ENCODE results near the gene GTF3C2. TPM values are rescaled to one million over a fixed set of nuclear protein-coding genes. Genes with fewer than 3 reads are reported as not detected.

GTF3C2 gene
- total and polyA plus RNA-seq, 10 of the 15 experiments (the other 5 are each of a cell fraction or from before 2014, with no cell fraction given), result 45.9 to 105 (median 80.3) TPM

GRCh38 chr2:27380626-27381545 is 24.3 kb upstream of the GTF3C2 start, which contains the start of gene ZNF513 (continued):
- TF ChIP-seq REST (IDR thresholded peaks at IDR 0.05; ENCODE audit: low read depth, low read length), result no peak
- TF ChIP-seq GATAD2B (conservative IDR thresholded peaks at IDR 0.05; ENCODE audit: low read depth), result 0 out of 2 replicates have a peak, but pooled peaks have one; percentile 63
- no peak for TF ChIP-seq ESRRA (IDR thresholded peaks at IDR 0.05; ENCODE audit: low read length)
- TF ChIP-seq EGR1 (IDR thresholded peaks at IDR 0.05; ENCODE audit: borderline replicate concordance in 1 of 2, low read depth in 2 of 2, low read length in 2 of 2), result peak; percentile 9 to 25; a peak in 1 of 3 replicates
- TF ChIP-seq MXI1 (IDR thresholded peaks at IDR 0.05; ENCODE audit: low read depth, low read length), result peak; percentile 52; the same call in 1 of the 2 replicates
- TF ChIP-seq JUNB (IDR thresholded peaks at IDR 0.05), result no peak
- TF ChIP-seq SMARCA5 (IDR thresholded peaks at IDR 0.05), result no peak
- 0 out of 2 replicates have a peak, but pooled peaks have one; percentile 52 for TF ChIP-seq RFX5 (IDR thresholded peaks at IDR 0.05; ENCODE audit: low read depth, low read length)
- TF ChIP-seq TARDBP (IDR thresholded peaks at IDR 0.05; ENCODE audit: borderline replicate concordance), result peak; percentile 93
- peak; percentile 94 for TF ChIP-seq GABPA (IDR thresholded peaks at IDR 0.05; ENCODE audit: low read depth)
- TF ChIP-seq NR2F1 (conservative IDR thresholded peaks at IDR 0.05), result peak; percentile 58; the same call in 1 of the 2 replicates
- TF ChIP-seq, protein P1, sequence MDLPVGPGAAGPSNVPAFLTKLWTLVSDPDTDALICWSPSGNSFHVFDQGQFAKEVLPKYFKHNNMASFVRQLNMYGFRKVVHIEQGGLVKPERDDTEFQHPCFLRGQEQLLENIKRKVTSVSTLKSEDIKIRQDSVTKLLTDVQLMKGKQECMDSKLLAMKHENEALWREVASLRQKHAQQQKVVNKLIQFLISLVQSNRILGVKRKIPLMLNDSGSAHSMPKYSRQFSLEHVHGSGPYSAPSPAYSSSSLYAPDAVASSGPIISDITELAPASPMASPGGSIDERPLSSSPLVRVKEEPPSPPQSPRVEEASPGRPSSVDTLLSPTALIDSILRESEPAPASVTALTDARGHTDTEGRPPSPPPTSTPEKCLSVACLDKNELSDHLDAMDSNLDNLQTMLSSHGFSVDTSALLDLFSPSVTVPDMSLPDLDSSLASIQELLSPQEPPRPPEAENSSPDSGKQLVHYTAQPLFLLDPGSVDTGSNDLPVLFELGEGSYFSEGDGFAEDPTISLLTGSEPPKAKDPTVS (IDR thresholded peaks at IDR 0.05; ENCODE audit: low read depth, low read length), result no peak
- no peak for TF ChIP-seq RCOR1 (conservative IDR thresholded peaks at IDR 0.05; ENCODE audit: low read depth, low read length)
- peak; percentile 19; the same call in 1 of the 2 replicates for TF ChIP-seq ASH2L (IDR thresholded peaks at IDR 0.05; ENCODE audit: borderline replicate concordance, low read depth)
- TF ChIP-seq POLR2AphosphoS2 (IDR thresholded peaks at IDR 0.05; ENCODE audit: low read depth, low read length), result peak; percentile 74; the same call in 1 of the 2 replicates
- TF ChIP-seq TCF3 (IDR thresholded peaks at IDR 0.05; ENCODE audit: borderline replicate concordance, insufficient read depth, low read depth, low read length), result peak; percentile 80; the same call in 1 of the 2 replicates
- TF ChIP-seq ZNF592 (IDR thresholded peaks at IDR 0.05), result no peak
- no peak for TF ChIP-seq CEBPB (IDR thresholded peaks at IDR 0.05; ENCODE audit: borderline replicate concordance in 1 of 2, low read depth in 2 of 2, low read length in 2 of 2)
- TF ChIP-seq STAT3 (IDR thresholded peaks at IDR 0.05; ENCODE audit: low read depth, low read length), result no peak
- peak; percentile 42 for TF ChIP-seq NBN (IDR thresholded peaks at IDR 0.05)
- TF ChIP-seq EED (IDR thresholded peaks at IDR 0.05; ENCODE audit: low read depth), result no peak

All from GM12878 (cell line).